Transverse colon (tissue), 4 donors: Measurements from ENCODE around the gene FKBP5. TPM values are rescaled to one million over a fixed set of nuclear protein-coding genes. Genes with fewer than 3 reads are reported as not detected.
"Not testable (repeated sequence)": the region's sequence is repeated elsewhere in the genome, so short reads cannot be mapped to it uniquely, and the experiment has no call there.

Source experiments
- DNase-seq: peaks from one replicate; pipeline ENCODE4 v3.0.0-alpha.2; 2019
- H3K27ac ChIP-seq, 4 donors: fragments of 200-600 bp; sonication (generic); 2 replicates each; pipeline ENCODE4 v1.5.1; 2016 to 2018; ENCODE audit warnings: inconsistent platforms in 4 of 4
- H3K27me3 ChIP-seq: fragments of 200-600 bp; sonication (generic); 2 replicates; pipeline ENCODE4 v1.5.1; 2017; ENCODE audit warnings: inconsistent platforms
- H3K36me3 ChIP-seq, 4 donors: fragments of 200-600 bp; sonication (generic); 2 replicates each; pipeline ENCODE4 v1.5.1; 2017 to 2019; ENCODE audit warnings: inconsistent platforms in 4 of 4
- H3K4me1 ChIP-seq, 4 donors: fragments of 200-600 bp; sonication (generic); 2 replicates each; pipeline ENCODE4 v1.5.1; 2017 to 2020; ENCODE audit warnings: inconsistent platforms in 4 of 4
- H3K4me3 ChIP-seq, 4 donors: fragments of 200-600 bp; sonication (generic); 1 replicate in 1 of 4; 2 replicates in 3 of 4; pipeline versions ENCODE4 v1.5.1 to v1.6.1; 2017 to 2019; ENCODE audit warnings: inconsistent platforms in 4 of 4
- H3K9me3 ChIP-seq, 2 donors: fragments of 200-600 bp; sonication (generic); 2 replicates each; pipeline ENCODE4 v1.5.1; 2017 to 2019; ENCODE audit warnings: inconsistent platforms in 2 of 2
- EP300 ChIP-seq: sonication (generic); formaldehyde crosslinking; IDR thresholded peaks from one replicate; pipeline ENCODE4 v1.6.1; 2017; ENCODE audit warnings: antibody characterized with exemption, low read depth
- POLR2A ChIP-seq: fragments of 450-650 bp; IDR thresholded peaks from one replicate; pipeline ENCODE4 v1.6.1; 2016; ENCODE audit warnings: antibody characterized with exemption, mild to moderate bottlenecking, moderate library complexity
- POLR2AphosphoS5 ChIP-seq, 3 donors: sonication (generic); formaldehyde crosslinking; IDR thresholded peaks; one replicate each; pipeline ENCODE4 v1.6.1; 2016; ENCODE audit warnings: antibody characterized with exemption in 3 of 3
- WGBS, 2 donors: methylation state at CpG; one replicate each; pipeline ENCODE4 v1.1.5; 2018; ENCODE audit warnings: low coverage in 1 of 2; 5-methylcytosine and 5-hydroxymethylcytosine counted together
- in situ Hi-C, 4 donors: fragments of 200-750 bp; cut with MboI; loops; one replicate each; pipeline versions ENCODE4 v1.15.0 to v1.15.1; 2017; ENCODE audit warnings: low sequenced_read_pairs in 3 of 4, low pct_ligation_motif_present in 1 of 4, low pct_unique_long_range_greater_than_20kb in 1 of 4
- intact Hi-C: fragments of 100-400 bp; cut with DNase I; formaldehyde crosslinking; loops from one replicate; pipeline ENCODE4 v1.15.1; 2023; ENCODE audit warnings: low total_unique reads
- total RNA-seq, 4 donors: library from RNA; depleted of rRNA; stranded (reverse); fragments of >200 nt; gene quantifications; one replicate each; pipeline ENCODE4 v1.1.0, GENCODE V29; 2016
- TF ChIP-seq, protein P1 (sequence below), 5 experiments: fragments of 200-600 bp in 3 of 5; fragments of 450-650 bp in 2 of 5; sonication (generic) in 3 of 5; IDR thresholded peaks; 1 replicate in 2 of 5; 2 replicates in 3 of 5; pipeline ENCODE4 v1.5.1; 2016 to 2017; ENCODE audit warnings: antibody characterized with exemption in 5 of 5, inconsistent platforms in 3 of 5, mild to moderate bottlenecking in 2 of 5, moderate library complexity in 1 of 5

Gene FKBP5
- total RNA-seq, 4 donors from 2014 or later: 82.8 to 299 (median 254) TPM

DNA sequence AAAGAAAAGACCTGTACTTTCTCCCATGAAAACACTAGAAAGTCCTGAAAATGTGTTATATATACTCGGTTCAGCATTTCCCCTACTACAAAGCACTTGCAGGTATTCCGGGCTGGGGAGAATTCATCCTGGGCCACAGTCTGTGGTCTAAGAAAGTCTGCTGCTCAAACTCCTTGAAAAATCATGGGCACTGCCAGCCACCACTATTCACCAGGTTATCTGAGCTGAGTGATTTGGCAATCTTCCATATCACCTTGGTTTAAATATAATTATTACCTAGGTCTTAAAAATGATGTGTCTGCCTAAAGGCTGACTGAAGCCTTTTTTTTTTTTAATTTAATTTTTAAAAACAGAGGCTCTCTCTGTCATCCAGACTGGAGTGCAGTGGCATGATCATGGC is 11.3 kb downstream of the FKBP5 start:
- no peaks in the 10 kb centered on the region for H3K27me3 ChIP-seq
- H3K27ac ChIP-seq: no peak overlapping the region
- H3K4me3 ChIP-seq: no peak overlapping the region
- no peaks in the 10 kb centered on the region for H3K9me3 ChIP-seq
- WGBS, 2 donors: 90 to 93% methylated on average over 2 of the region's 2 CpGs
- in situ Hi-C loops (no loop called here), intact Hi-C loops (no loop called here)
- H3K36me3 ChIP-seq: peaks cover 0 to 35% (median 4%) of the 10 kb centered on the region in 4 donors
- TF ChIP-seq POLR2A: no peak
- no peak for TF ChIP-seq EP300
- no peak for TF ChIP-seq POLR2AphosphoS5 (IDR thresholded peaks at IDR 0.05)
- TF ChIP-seq, protein P1, sequence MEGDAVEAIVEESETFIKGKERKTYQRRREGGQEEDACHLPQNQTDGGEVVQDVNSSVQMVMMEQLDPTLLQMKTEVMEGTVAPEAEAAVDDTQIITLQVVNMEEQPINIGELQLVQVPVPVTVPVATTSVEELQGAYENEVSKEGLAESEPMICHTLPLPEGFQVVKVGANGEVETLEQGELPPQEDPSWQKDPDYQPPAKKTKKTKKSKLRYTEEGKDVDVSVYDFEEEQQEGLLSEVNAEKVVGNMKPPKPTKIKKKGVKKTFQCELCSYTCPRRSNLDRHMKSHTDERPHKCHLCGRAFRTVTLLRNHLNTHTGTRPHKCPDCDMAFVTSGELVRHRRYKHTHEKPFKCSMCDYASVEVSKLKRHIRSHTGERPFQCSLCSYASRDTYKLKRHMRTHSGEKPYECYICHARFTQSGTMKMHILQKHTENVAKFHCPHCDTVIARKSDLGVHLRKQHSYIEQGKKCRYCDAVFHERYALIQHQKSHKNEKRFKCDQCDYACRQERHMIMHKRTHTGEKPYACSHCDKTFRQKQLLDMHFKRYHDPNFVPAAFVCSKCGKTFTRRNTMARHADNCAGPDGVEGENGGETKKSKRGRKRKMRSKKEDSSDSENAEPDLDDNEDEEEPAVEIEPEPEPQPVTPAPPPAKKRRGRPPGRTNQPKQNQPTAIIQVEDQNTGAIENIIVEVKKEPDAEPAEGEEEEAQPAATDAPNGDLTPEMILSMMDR (IDR thresholded peaks at IDR 0.05): no peak
- DNase-seq: no peak
- H3K4me1 ChIP-seq: peaks cover 6 to 82% (median 34%) of the 10 kb centered on the region in 4 donors

DNA sequence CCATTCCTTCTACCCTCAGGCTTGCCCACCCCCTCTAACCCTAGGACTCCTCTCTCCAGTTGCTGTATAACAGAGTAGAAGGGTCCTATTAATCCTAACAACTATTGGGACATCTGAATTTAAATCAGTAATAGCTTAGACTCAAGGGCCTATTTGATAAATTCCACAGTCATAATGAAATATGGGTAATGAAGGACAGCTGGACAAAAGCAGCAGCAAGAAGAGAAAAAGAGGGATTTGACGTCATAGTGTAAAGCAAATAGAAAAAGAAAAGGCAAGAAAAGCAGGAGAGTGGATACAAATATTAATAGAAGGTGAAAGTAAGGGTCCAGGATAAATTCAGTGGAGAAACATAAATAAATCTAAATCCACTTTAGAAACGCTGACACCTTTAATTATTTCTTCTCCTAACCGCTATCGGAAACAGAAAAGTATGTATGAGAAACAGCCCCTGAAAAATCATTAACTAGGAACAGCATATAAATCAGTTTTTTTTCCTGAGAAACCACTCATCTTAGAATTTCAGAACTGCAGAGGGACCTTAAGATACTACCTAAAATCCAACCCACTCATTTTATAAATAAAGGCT is 12.8 kb downstream of the FKBP5 start:
- Histone ChIP-seq H3K4me3 (no peak overlapping the region), H3K36me3 (peaks cover 0 to 35% (median 5%) of the 10 kb centered on the region in 4 donors), H3K9me3 (no peaks in the 10 kb centered on the region), H3K27ac (no peak overlapping the region), H3K27me3 (no peaks in the 10 kb centered on the region), H3K4me1 (peaks cover 6 to 73% (median 34%) of the 10 kb centered on the region in 4 donors)
- 84 to 88% methylated on average over 4 of the region's 4 CpGs for WGBS, 2 donors
- in situ Hi-C loops: no loop called here
- intact Hi-C loops: no loop called here
- no peak for DNase-seq
- TF ChIP-seq POLR2A: no peak
- no peak for TF ChIP-seq POLR2AphosphoS5 (IDR thresholded peaks at IDR 0.05)
- TF ChIP-seq, protein P1 (IDR thresholded peaks at IDR 0.05): no peak
- no peak for TF ChIP-seq EP300

DNA sequence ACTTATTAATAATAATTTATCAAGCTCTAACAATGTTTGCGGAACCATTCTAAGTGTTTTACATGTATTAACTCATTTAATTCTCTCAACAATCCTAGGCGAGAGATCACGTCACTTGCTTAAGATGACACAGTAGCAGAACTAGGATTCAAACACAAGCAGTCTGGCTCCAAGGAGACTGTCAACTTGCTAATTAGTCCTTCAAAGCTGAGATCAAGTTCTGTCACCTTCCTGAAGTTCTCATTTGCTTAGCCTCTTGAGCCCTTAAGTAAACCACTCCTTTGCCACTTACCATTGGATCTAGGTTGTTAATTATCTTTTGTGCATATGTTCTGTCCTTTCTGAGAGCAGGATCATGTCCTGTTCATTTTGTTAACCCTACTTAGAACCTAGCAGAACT is 14.1 kb downstream of the FKBP5 start:
- in situ Hi-C loops (no loop called here), intact Hi-C loops (no loop called here)
- Histone ChIP-seq H3K9me3 (no peaks in the 10 kb centered on the region), H3K4me1 (peaks cover 6 to 78% (median 40%) of the 10 kb centered on the region in 4 donors), H3K27ac (no peak overlapping the region), H3K27me3 (no peaks in the 10 kb centered on the region), H3K4me3 (no peak overlapping the region), H3K36me3 (peaks cover 0 to 27% (median 10%) of the 10 kb centered on the region in 4 donors)
- TF ChIP-seq, protein P1 (IDR thresholded peaks at IDR 0.05): no peak
- TF ChIP-seq POLR2AphosphoS5 (IDR thresholded peaks at IDR 0.05): no peak
- TF ChIP-seq POLR2A: no peak
- no peak for TF ChIP-seq EP300
- WGBS, 2 donors: 100% methylated on average over 3 of the region's 3 CpGs; no CpG with 5 or more reads in 1 of the 2 donors
- DNase-seq: no peak

DNA sequence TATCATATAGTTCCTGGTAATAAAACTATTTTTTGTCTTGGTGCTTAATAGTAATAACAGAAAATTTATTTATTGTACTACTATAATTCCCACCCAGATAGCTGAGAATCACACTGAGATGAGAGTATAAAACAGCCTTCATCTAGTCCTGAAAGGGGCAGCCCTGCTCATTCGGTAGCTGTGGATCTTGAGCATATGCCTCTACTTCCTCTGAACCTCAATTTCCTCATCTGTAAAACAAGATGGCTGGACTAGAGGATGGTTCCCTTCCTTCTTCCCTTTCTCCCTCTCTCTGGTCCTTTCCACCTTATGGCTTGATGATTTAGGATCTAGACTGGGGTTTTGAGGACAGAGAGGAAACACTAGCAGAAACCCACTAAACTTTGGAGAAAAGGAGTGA is 15.0 kb downstream of the FKBP5 start:
- Histone ChIP-seq H3K9me3 (no peaks in the 10 kb centered on the region), H3K4me3 (no peak overlapping the region), H3K27me3 (no peaks in the 10 kb centered on the region), H3K4me1 (peaks cover 11 to 81% (median 47%) of the 10 kb centered on the region in 4 donors), H3K27ac (no peak overlapping the region), H3K36me3 (peaks cover 0 to 29% (median 8%) of the 10 kb centered on the region in 4 donors)
- intact Hi-C loops: no loop called here
- no peak for TF ChIP-seq POLR2A
- no peak for TF ChIP-seq EP300
- TF ChIP-seq, protein P1 (IDR thresholded peaks at IDR 0.05): no peak
- no peak for TF ChIP-seq POLR2AphosphoS5 (IDR thresholded peaks at IDR 0.05)
- DNase-seq: no peak
- in situ Hi-C loops: no loop called here
- 40 to 72% methylated on average over 1 of the region's 1 CpG for WGBS, 2 donors

DNA sequence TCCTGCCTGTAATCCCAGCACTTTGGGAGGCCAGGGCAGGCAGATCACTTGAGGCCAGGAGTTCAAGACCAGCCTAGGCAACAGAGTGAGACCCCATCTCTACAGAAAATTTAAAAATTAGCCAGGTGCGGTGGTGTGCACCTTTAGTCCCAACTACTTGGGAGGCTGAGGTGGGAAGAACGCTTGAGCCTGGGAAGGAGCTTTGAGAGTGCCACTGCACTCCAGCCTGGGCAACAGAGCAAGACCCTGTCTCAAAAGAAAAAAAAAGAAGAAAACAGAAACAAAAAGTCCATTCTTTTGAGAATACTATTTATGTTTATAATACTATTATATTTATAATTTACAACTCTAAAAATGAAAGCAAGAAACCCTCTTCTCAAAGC is 15.4 kb downstream of the FKBP5 start:
- peaks cover 11 to 81% (median 47%) of the 10 kb centered on the region in 4 donors for H3K4me1 ChIP-seq
- intact Hi-C loops, in situ Hi-C loops, H3K27me3 ChIP-seq, H3K9me3 ChIP-seq, H3K27ac ChIP-seq, DNase-seq, H3K4me3 ChIP-seq: not testable (repeated sequence)
- peaks cover 0 to 30% (median 6%) of the 10 kb centered on the region in 4 donors for H3K36me3 ChIP-seq
- WGBS, 2 donors: 100% methylated on average over 1 to 2 of the region's 2 CpGs

DNA sequence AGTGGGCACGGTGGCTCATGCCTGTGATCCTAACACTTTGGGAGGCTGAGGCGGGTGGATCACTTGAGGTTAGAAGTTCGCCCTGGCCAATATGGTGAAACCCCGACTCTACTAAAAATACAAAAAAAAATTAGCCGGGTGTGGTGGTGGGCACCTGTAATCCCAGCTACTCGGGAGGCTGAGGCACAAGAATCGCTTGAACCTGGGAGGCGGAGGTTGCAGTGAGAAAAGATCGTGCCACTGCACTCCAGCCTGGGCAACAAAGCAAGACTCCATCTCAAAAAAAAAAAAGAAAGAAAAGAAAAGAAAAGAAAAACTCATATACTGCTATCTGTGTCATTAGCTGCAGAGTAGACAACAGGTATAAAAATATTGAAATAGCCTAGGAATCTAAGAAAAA is 18.3 kb downstream of the FKBP5 start:
- in situ Hi-C loops, DNase-seq, H3K27ac ChIP-seq, H3K9me3 ChIP-seq, H3K27me3 ChIP-seq, intact Hi-C loops, H3K4me3 ChIP-seq: not testable (repeated sequence)
- WGBS, 2 donors: 95 to 100% methylated on average over 2 to 9 of the region's 9 CpGs
- Histone ChIP-seq H3K36me3 (peaks cover 0 to 17% (median 5%) of the 10 kb centered on the region in 4 donors), H3K4me1 (peaks cover 13 to 75% (median 34%) of the 10 kb centered on the region in 4 donors)
